Endothelial cell of umbilical vein (primary cell): ENCODE results near the gene HABP2. TPM values are rescaled to one million over a fixed set of nuclear protein-coding genes. Genes with fewer than 3 reads are reported as not detected.

Source experiments
- BruUV-seq: library from RNA; stranded (reverse); fragments of 400-500 nt; replicated peaks from 2 replicates; lab custom pipeline; 2021; lab: Mats Ljungman, UMichigan
- CTCF ChIA-PET: fragments of 300-600, 350-600 bp; sonication (Branson Sonifier 250); formaldehyde crosslinking; loops from one replicate; lab custom pipeline; 2021; ENCODE audit warnings: antibody characterized with exemption, inconsistent platforms; lab: Charles Lee
- POLR2A ChIA-PET: fragments of 300-600, 350-600 bp; sonication (Branson Sonifier 250); formaldehyde crosslinking; loops from one replicate; lab custom pipeline; 2021; ENCODE audit warnings: antibody characterized with exemption, inconsistent platforms; lab: Charles Lee
- DNase-seq: peaks from one replicate; pipeline ENCODE4 v3.0.0-alpha.2; 2011; ENCODE audit warnings: low read depth, low spot score
- FAIRE-seq: peaks from 2 replicates; lab custom pipeline; 2011; peaks lifted over from hg19 to GRCh38; lab: Jason Lieb, UNC
- H2AFZ ChIP-seq: 2 replicates; pipeline ENCODE4 v1.6.0; 2012; ENCODE audit warnings: low read depth, low read length, control low read depth, inconsistent platforms
- H3K27ac ChIP-seq: 2 replicates; pipeline ENCODE4 v1.5.1; 2011; ENCODE audit warnings: low read depth, mild to moderate bottlenecking, control low read depth, low read length, moderate library complexity; ENCODE audit not compliant: insufficient read depth
- H3K27me3 ChIP-seq, 2 experiments: 2 replicates each; pipeline versions ENCODE4 v1.6.0 to v1.6.1; 2011; ENCODE audit warnings: low read length in 2 of 2, mixed read lengths in 1 of 2; ENCODE audit not compliant: control insufficient read depth in 2 of 2, insufficient read depth in 2 of 2
- H3K36me3 ChIP-seq, 2 experiments: 2 replicates in 1 of 2; 3 replicates in 1 of 2; pipeline ENCODE4 v1.5.1; 2011; ENCODE audit warnings: low read length in 2 of 2, mild to moderate bottlenecking in 1 of 2, moderate library complexity in 1 of 2; ENCODE audit not compliant: control insufficient read depth in 2 of 2, insufficient read depth in 2 of 2; ENCODE audit errors: extremely low read depth in 1 of 2
- H3K4me1 ChIP-seq: 3 replicates; pipeline ENCODE4 v1.5.1; 2011; ENCODE audit warnings: mild to moderate bottlenecking, low read length; ENCODE audit not compliant: control insufficient read depth, insufficient read depth; ENCODE audit errors: extremely low read depth
- H3K4me2 ChIP-seq: 2 replicates; pipeline ENCODE4 v1.6.1; 2011; ENCODE audit warnings: low read length, control low read depth, mixed read lengths; ENCODE audit not compliant: insufficient read depth
- H3K4me3 ChIP-seq, 3 experiments: fragments of 200-600 bp in 1 of 3; sonication (generic), shearing (Covaris generic) in 1 of 3; replicated peaks in 1 of 3; 2 replicates each; pipeline ENCODE4 v1.5.1; 2011 to 2016; ENCODE audit warnings: control low read depth in 3 of 3, low read length in 3 of 3, mild to moderate bottlenecking in 2 of 3, inconsistent platforms in 1 of 3, low read depth in 1 of 3, moderate library complexity in 1 of 3; ENCODE audit not compliant: insufficient read depth in 1 of 3
- H3K79me2 ChIP-seq: 2 replicates; pipeline ENCODE4 v1.6.0; 2012; ENCODE audit warnings: low read length, inconsistent platforms; ENCODE audit not compliant: control insufficient read depth, insufficient read depth
- H3K9ac ChIP-seq: replicated peaks from 2 replicates; pipeline ENCODE3; 2011; ENCODE audit warnings: low read length, control low read depth; ENCODE audit not compliant: insufficient read depth; ENCODE audit errors: extremely low read depth
- H3K9me1 ChIP-seq: replicated peaks from 3 replicates; pipeline ENCODE4 v1.6.0; 2011; ENCODE audit warnings: mild to moderate bottlenecking, low read length; ENCODE audit not compliant: control insufficient read depth, insufficient read depth; ENCODE audit errors: extremely low read depth
- H3K9me3 ChIP-seq: replicated peaks from 2 replicates; pipeline ENCODE4 v1.5.1; 2012; ENCODE audit warnings: low read length, inconsistent platforms; ENCODE audit not compliant: control insufficient read depth, insufficient read depth
- H4K20me1 ChIP-seq: replicated peaks from 2 replicates; pipeline ENCODE3; 2011; ENCODE audit warnings: mild to moderate bottlenecking, low read length; ENCODE audit not compliant: control insufficient read depth, insufficient read depth; ENCODE audit errors: extremely low read depth
- CTCF ChIP-seq, 2 donors: IDR thresholded peaks; 1 replicate in 1 of 2; 2 replicates in 1 of 2; pipeline ENCODE4 v1.5.1; 2011; ENCODE audit warnings: low read length in 2 of 2, mild to moderate bottlenecking in 2 of 2, moderate library complexity in 2 of 2, control low read depth in 1 of 2, inconsistent platforms in 1 of 2, low read depth in 1 of 2; ENCODE audit not compliant: insufficient read depth in 1 of 2; ENCODE audit errors: extremely low read depth in 1 of 2
- EZH2 ChIP-seq: IDR thresholded peaks from 2 replicates; pipeline ENCODE4 v1.6.1; 2012; ENCODE audit warnings: borderline replicate concordance, low read depth, mild to moderate bottlenecking, moderate library complexity, low read length, inconsistent platforms; ENCODE audit not compliant: severe bottlenecking
- FOS ChIP-seq: IDR thresholded peaks from 2 replicates; pipeline ENCODE4 v1.6.1; 2011; ENCODE audit warnings: mild to moderate bottlenecking, low read length, moderate library complexity, borderline replicate concordance; ENCODE audit not compliant: insufficient read depth
- GATA2 ChIP-seq: IDR thresholded peaks from 2 replicates; pipeline ENCODE4 v1.7.0; 2011; ENCODE audit warnings: low read depth, mild to moderate bottlenecking, moderate library complexity, mixed read lengths, low read length; ENCODE audit not compliant: insufficient read length, insufficient read depth
- JUN ChIP-seq: IDR thresholded peaks from 2 replicates; pipeline ENCODE4 v1.6.1; 2011; ENCODE audit warnings: borderline replicate concordance, low read depth; ENCODE audit not compliant: insufficient read length, insufficient read depth
- MYC ChIP-seq: IDR thresholded peaks from one replicate; pipeline ENCODE4 v1.6.1; 2011; ENCODE audit warnings: mild to moderate bottlenecking, low read depth, low read length
- POLR2A ChIP-seq: IDR thresholded peaks from 2 replicates; pipeline ENCODE4 v1.6.1; 2012; ENCODE audit warnings: low read depth, mild to moderate bottlenecking, control low read depth, low read length
- POLR2AphosphoS5 ChIP-seq: IDR thresholded peaks from 2 replicates; pipeline ENCODE4 v1.6.1; 2012; ENCODE audit warnings: low read depth, mild to moderate bottlenecking, control low read depth, low read length, moderate library complexity; ENCODE audit not compliant: insufficient read depth
- dilution Hi-C: fragments of 300-500 bp; cut with MboI; formaldehyde crosslinking; loops from one replicate; pipeline ENCODE4 v1.15.0; 2019; ENCODE audit warnings: low sequenced_read_pairs; ENCODE audit not compliant: extremely low pct_ligation_motif_present
- intact Hi-C: fragments of 100-400 bp; cut with micrococcal nuclease; formaldehyde crosslinking; loops from one replicate; pipeline ENCODE4 v1.10.0; 2022
- polyA plus RNA-seq, 4 experiments: library from polyadenylated mRNA; depleted of rRNA in 3 of 4; stranded (reverse) in 3 of 4; unstranded in 1 of 4; fragments of >200 nt; gene quantifications; 2 replicates each; pipeline versions ENCODE4 v1.2.1 to v1.2.3, GENCODE V29; 2011 to 2012; ENCODE audit warnings: missing spikeins in 1 of 4
- total RNA-seq: library from RNA; stranded (reverse); gene quantifications from 2 replicates; pipeline ENCODE4 v1.2.3, GENCODE V29; 2021
- TF ChIP-seq, protein P1 (sequence below): IDR thresholded peaks from 2 replicates; pipeline ENCODE4 v1.6.1; 2011; ENCODE audit not compliant: insufficient read depth, insufficient read length

Gene HABP2
- total and polyA plus RNA-seq, 2 donors (not counting 3 experiments of a cell fraction or from before 2014, with no cell fraction given): 0.04 TPM; not detected in 1

DNA sequence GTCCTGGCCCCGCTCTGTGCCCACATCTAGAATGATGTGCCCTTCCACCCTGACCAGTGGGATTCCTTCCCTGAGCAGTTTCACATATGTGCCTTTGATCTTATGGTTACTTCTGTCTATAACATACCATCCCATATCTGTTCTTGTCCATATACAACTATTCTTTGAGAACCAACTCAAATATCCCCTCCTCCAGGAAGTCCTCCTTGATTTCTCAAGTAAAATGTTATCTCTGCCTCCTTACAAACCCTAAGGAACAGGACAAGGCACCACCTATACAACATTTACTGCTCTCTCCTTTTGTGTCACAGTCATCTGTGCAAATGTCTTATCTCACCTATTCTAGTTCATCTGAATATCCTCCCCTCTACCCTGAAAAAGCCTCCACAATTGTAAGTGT, 28.2 kb downstream of the HABP2 start:
- Histone ChIP-seq H3K79me2 (no peaks in the 10 kb centered on the region), H3K9me3 (no peaks in the 10 kb centered on the region), H3K4me3 (no peak overlapping the region), H3K36me3 (no peaks in the 10 kb centered on the region), H3K4me1 (no peaks in the 10 kb centered on the region), H2AFZ (no peak overlapping the region), H3K9ac (no peak overlapping the region), H3K9me1 (no peaks in the 10 kb centered on the region), H3K4me2 (no peak overlapping the region), H3K27ac (no peak overlapping the region), H4K20me1 (no peaks in the 10 kb centered on the region), H3K27me3 (no peaks in the 10 kb centered on the region)
- BruUV-seq: no TSS peak
- CTCF ChIA-PET: no interaction called here
- FAIRE-seq (no peak), DNase-seq (no peak)
- intact Hi-C loops (no loop called here), dilution Hi-C loops (no loop called here)
- TF ChIP-seq POLR2A: no peak
- POLR2A ChIA-PET: no interaction called here

GRCh38 chr10:113583571-113583970, 30.7 kb downstream of the HABP2 start:
- Histone ChIP-seq H2AFZ (no peak overlapping the region), H3K9me1 (no peaks in the 10 kb centered on the region), H3K27ac (no peak overlapping the region), H3K79me2 (no peaks in the 10 kb centered on the region), H4K20me1 (no peaks in the 10 kb centered on the region), H3K36me3 (no peaks in the 10 kb centered on the region), H3K4me2 (no peak overlapping the region), H3K9ac (no peak overlapping the region), H3K4me1 (no peaks in the 10 kb centered on the region), H3K4me3 (no peak overlapping the region), H3K27me3 (no peaks in the 10 kb centered on the region), H3K9me3 (no peaks in the 10 kb centered on the region)
- DNase-seq (no peak), FAIRE-seq (no peak)
- TF ChIP-seq JUN: no peak
- no peak for TF ChIP-seq FOS
- TF ChIP-seq, protein P1, sequence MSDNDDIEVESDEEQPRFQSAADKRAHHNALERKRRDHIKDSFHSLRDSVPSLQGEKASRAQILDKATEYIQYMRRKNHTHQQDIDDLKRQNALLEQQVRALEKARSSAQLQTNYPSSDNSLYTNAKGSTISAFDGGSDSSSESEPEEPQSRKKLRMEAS: no peak
- TF ChIP-seq EZH2: no peak
- TF ChIP-seq GATA2: no peak
- no peak for TF ChIP-seq MYC
- no peak for TF ChIP-seq POLR2A
- TF ChIP-seq CTCF (IDR thresholded peaks at IDR 0.05; ENCODE audit: extremely low read depth in 1 of 2, insufficient read depth in 1 of 2, low read depth in 1 of 2, low read length in 2 of 2): no peak
- no peak for TF ChIP-seq POLR2AphosphoS5
- intact Hi-C loops (no loop called here), dilution Hi-C loops (no loop called here)
- ChIA-PET CTCF (interaction anchor here (1.1 kb wide), 1 partner anchor 11 kb away, joined by 3 read pairs; no protein-coding TSS in a partner anchor), POLR2A (no interaction called here)
- no TSS peak for BruUV-seq
